ENCODE results near the gene FHIP2A.

The FHIP2A gene

GRCh38 chr10:114857922-114858629, 36.5 kb downstream of the FHIP2A start:
- DNase-seq = no peak

GRCh38 chr10:114859222-114859621, 37.6 kb downstream of the FHIP2A start:
- no peak for DNase-seq

GRCh38 chr10:114862456-114862855, 40.9 kb downstream of the FHIP2A start:
- no peak for DNase-seq

- DNase-seq = no peak
These were observed 45.8 kb downstream of the FHIP2A start for GRCh38 chr10:114867365-114867764.

- no peak for DNase-seq
These were observed 47.4 kb downstream of the FHIP2A start for GRCh38 chr10:114868870-114869519.

GRCh38 chr10:114869520-114869892, 47.9 kb downstream of the FHIP2A start:
- no peak for DNase-seq

- DNase-seq = no peak
These were observed 48.9 kb downstream of the FHIP2A start for GRCh38 chr10:114870486-114870885.

GRCh38 chr10:114871379-114871778, 49.8 kb downstream of the FHIP2A start:
- no peak for DNase-seq

Data from T-helper 1 cell (primary cell).